Stimulated activated naive CD8-positive, alpha-beta T cell treated with anti-CD3 and anti-CD28 coated beads, Interleukin-15, amount 100 ng/mL, for 72 hours (primary cell): ENCODE results near the gene IRF2BPL.

Source experiments
- ATAC-seq: fragments of 150-1000 bp; cut with Tn5 transposase; 2 replicates; pipeline ENCODE4 v1.10.0; 2021; ENCODE audit warnings: mild to moderate bottlenecking, moderate library complexity
- DNase-seq, 2 donors: peaks; one replicate each; pipeline ENCODE4 v3.0.0; 2021 to 2022
- H3K27ac Mint-ChIP-seq, 2 donors: one replicate each; pipeline ENCODE4 v1.8.0; 2022; ENCODE audit warnings: mild to moderate bottlenecking in 2 of 2, mixed read lengths in 2 of 2, moderate library complexity in 2 of 2
- H3K27me3 Mint-ChIP-seq: one replicate; pipeline ENCODE4 v1.8.0; 2022; ENCODE audit warnings: mixed read lengths
- H3K4me1 Mint-ChIP-seq: one replicate; pipeline ENCODE4 v1.8.0; 2022; ENCODE audit warnings: mild to moderate bottlenecking, mixed read lengths
- H3K4me3 Mint-ChIP-seq, 2 donors: one replicate each; pipeline ENCODE4 v1.8.0; 2022; ENCODE audit warnings: mild to moderate bottlenecking in 2 of 2, mixed read lengths in 2 of 2, moderate library complexity in 1 of 2
- H3K9me3 Mint-ChIP-seq, 2 donors: one replicate each; pipeline ENCODE4 v1.8.0; 2022; ENCODE audit warnings: mixed read lengths in 2 of 2

The IRF2BPL gene

GRCh38 chr14:77061630-77062257 is 33.2 kb upstream of the IRF2BPL start:
- H3K4me1 Mint-ChIP-seq: no peaks in the 10 kb centered on the region
- no peak overlapping the region for H3K4me3 Mint-ChIP-seq
- H3K9me3 Mint-ChIP-seq: no peaks in the 10 kb centered on the region
- H3K27ac Mint-ChIP-seq: no peak overlapping the region
- ATAC-seq: no peak
- no peak for DNase-seq
- no peaks in the 10 kb centered on the region for H3K27me3 Mint-ChIP-seq

GRCh38 chr14:77059276-77059915 is 30.9 kb upstream of the IRF2BPL start:
- Mint-ChIP-seq H3K27me3 (no peaks in the 10 kb centered on the region), H3K4me1 (no peaks in the 10 kb centered on the region), H3K27ac (no peak overlapping the region), H3K4me3 (no peak overlapping the region), H3K9me3 (no peaks in the 10 kb centered on the region)
- ATAC-seq (no peak), DNase-seq (no peak)

- H3K4me1 Mint-ChIP-seq: no peaks in the 10 kb centered on the region
- no peak for ATAC-seq
- no peaks in the 10 kb centered on the region for H3K27me3 Mint-ChIP-seq
- H3K27ac Mint-ChIP-seq: no peak overlapping the region
- H3K9me3 Mint-ChIP-seq: no peaks in the 10 kb centered on the region
- no peak for DNase-seq
- H3K4me3 Mint-ChIP-seq: no peak overlapping the region
Observed at GRCh38 chr14:77058785-77059184, 30.3 kb upstream of the IRF2BPL start.

GRCh38 chr14:77058117-77058516 is 29.6 kb upstream of the IRF2BPL start:
- H3K9me3 Mint-ChIP-seq: no peaks in the 10 kb centered on the region
- H3K4me3 Mint-ChIP-seq: no peak overlapping the region
- no peak for DNase-seq
- H3K27ac Mint-ChIP-seq: no peak overlapping the region
- no peaks in the 10 kb centered on the region for H3K27me3 Mint-ChIP-seq
- no peak for ATAC-seq
- H3K4me1 Mint-ChIP-seq: peaks cover 5% of the 10 kb centered on the region

GRCh38 chr14:77055981-77056380 is 27.5 kb upstream of the IRF2BPL start:
- Mint-ChIP-seq H3K9me3 (no peaks in the 10 kb centered on the region), H3K4me1 (peaks cover 19% of the 10 kb centered on the region), H3K27ac (no peak overlapping the region), H3K27me3 (no peaks in the 10 kb centered on the region), H3K4me3 (no peak overlapping the region)
- ATAC-seq: no peak
- DNase-seq: no peak

- H3K4me3 Mint-ChIP-seq: no peak overlapping the region
- no peaks in the 10 kb centered on the region for H3K27me3 Mint-ChIP-seq
- peak overlapping the region in 1 of 2 donors; percentile 12 for H3K27ac Mint-ChIP-seq
- ATAC-seq (no peak), DNase-seq (no peak)
- H3K4me1 Mint-ChIP-seq: peaks cover 19% of the 10 kb centered on the region
- H3K9me3 Mint-ChIP-seq: no peaks in the 10 kb centered on the region
Observed at GRCh38 chr14:77055306-77055705, 26.8 kb upstream of the IRF2BPL start.

GRCh38 chr14:77053046-77053841 is 24.7 kb upstream of the IRF2BPL start:
- Mint-ChIP-seq H3K4me3 (peak overlapping the region in 1 of 2 donors; percentile 26), H3K27me3 (no peaks in the 10 kb centered on the region), H3K4me1 (peaks cover 19% of the 10 kb centered on the region)

GRCh38 chr14:77052281-77053044 is 24.0 kb upstream of the IRF2BPL start:
- H3K27me3 Mint-ChIP-seq: no peaks in the 10 kb centered on the region
- H3K4me3 Mint-ChIP-seq: no peak overlapping the region
- peaks cover 19% of the 10 kb centered on the region for H3K4me1 Mint-ChIP-seq
- ATAC-seq (peak; percentile 33), DNase-seq (peak in 1 of 2 donors; percentile 11)
- H3K9me3 Mint-ChIP-seq: no peaks in the 10 kb centered on the region
- peak overlapping the region; percentile 78 to 89 for H3K27ac Mint-ChIP-seq

More at GRCh38 chr14:77053046-77053841, 24.7 kb upstream of the IRF2BPL start:
- Mint-ChIP-seq H3K27ac (peak overlapping the region; percentile 74 to 89), H3K9me3 (no peaks in the 10 kb centered on the region)
- DNase-seq: peak; percentile 82 to 86
- ATAC-seq: peak; percentile 95

- Mint-ChIP-seq H3K9me3 (no peaks in the 10 kb centered on the region), H3K4me1 (peaks cover 27% of the 10 kb centered on the region), H3K27me3 (no peaks in the 10 kb centered on the region), H3K4me3 (no peak overlapping the region), H3K27ac (peak overlapping the region in 1 of 2 donors; percentile 46)
- no peak for ATAC-seq
- no peak for DNase-seq
Observed at GRCh38 chr14:77051116-77051515, 22.6 kb upstream of the IRF2BPL start.

- Mint-ChIP-seq H3K27ac (no peak overlapping the region), H3K9me3 (no peaks in the 10 kb centered on the region), H3K4me3 (no peak overlapping the region), H3K27me3 (no peaks in the 10 kb centered on the region), H3K4me1 (peaks cover 51% of the 10 kb centered on the region)
- DNase-seq: no peak
- no peak for ATAC-seq
Observed at GRCh38 chr14:77046721-77047120, 18.2 kb upstream of the IRF2BPL start.

GRCh38 chr14:77045238-77046162 is 17.0 kb upstream of the IRF2BPL start:
- no peak overlapping the region for H3K4me3 Mint-ChIP-seq
- H3K27me3 Mint-ChIP-seq: no peaks in the 10 kb centered on the region
- H3K4me1 Mint-ChIP-seq: peaks cover 63% of the 10 kb centered on the region
- no peaks in the 10 kb centered on the region for H3K9me3 Mint-ChIP-seq
- DNase-seq (no peak), ATAC-seq (no peak)
- peak overlapping the region in 1 of 2 donors; percentile 84 for H3K27ac Mint-ChIP-seq

GRCh38 chr14:77044783-77045237 is 16.3 kb upstream of the IRF2BPL start:
- Mint-ChIP-seq H3K9me3 (no peaks in the 10 kb centered on the region), H3K27me3 (no peaks in the 10 kb centered on the region), H3K4me3 (no peak overlapping the region), H3K4me1 (peaks cover 68% of the 10 kb centered on the region), H3K27ac (no peak overlapping the region)
- ATAC-seq: no peak
- no peak for DNase-seq

GRCh38 chr14:77043984-77044485 is 15.5 kb upstream of the IRF2BPL start:
- no peaks in the 10 kb centered on the region for H3K27me3 Mint-ChIP-seq
- no peak for DNase-seq
- peaks cover 75% of the 10 kb centered on the region for H3K4me1 Mint-ChIP-seq
- H3K9me3 Mint-ChIP-seq: no peaks in the 10 kb centered on the region
- ATAC-seq: no peak
- H3K4me3 Mint-ChIP-seq: peak overlapping the region in 1 of 2 donors; percentile 47
- H3K27ac Mint-ChIP-seq: peak overlapping the region in 1 of 2 donors; percentile 69
